HG03060 (cell line): ENCODE data around the gene RUNX2.
"Not testable (repeated sequence)": the region's sequence is repeated elsewhere in the genome, so short reads cannot be mapped to it uniquely, and the experiment has no call there.

Source experiments
- ATAC-seq: cut with Tn5 transposase; IDR thresholded peaks from one replicate; pipeline ENCODE4 v1.9.1; 2021; ENCODE audit warnings: low read depth, moderate number of reproducible peaks; ENCODE audit not compliant: unreplicated experiment

The RUNX2 gene

GRCh38 chr6:45450132-45450531, 122.0 kb downstream of the RUNX2 start:
- ATAC-seq = no peak

DNA sequence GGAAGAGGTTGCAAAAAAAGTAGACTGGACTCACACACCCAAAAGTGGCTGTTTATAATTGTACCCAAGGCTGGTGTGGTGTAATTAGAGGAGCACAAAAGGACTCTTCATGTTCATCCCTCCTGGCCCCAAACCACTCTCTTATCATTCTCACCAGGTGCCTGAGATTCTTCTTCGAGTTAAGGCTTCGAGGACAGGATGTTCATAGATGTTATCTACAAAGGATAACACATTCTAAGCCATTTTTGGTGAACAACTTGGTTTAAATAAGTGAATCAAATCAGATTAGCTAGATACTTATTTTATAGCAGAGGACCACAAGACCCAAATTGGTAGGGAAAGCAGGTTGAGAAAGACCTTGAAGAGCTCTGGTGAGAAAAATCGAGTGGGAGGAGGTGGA, 122.7 kb downstream of the RUNX2 start:
- ATAC-seq = no peak

DNA sequence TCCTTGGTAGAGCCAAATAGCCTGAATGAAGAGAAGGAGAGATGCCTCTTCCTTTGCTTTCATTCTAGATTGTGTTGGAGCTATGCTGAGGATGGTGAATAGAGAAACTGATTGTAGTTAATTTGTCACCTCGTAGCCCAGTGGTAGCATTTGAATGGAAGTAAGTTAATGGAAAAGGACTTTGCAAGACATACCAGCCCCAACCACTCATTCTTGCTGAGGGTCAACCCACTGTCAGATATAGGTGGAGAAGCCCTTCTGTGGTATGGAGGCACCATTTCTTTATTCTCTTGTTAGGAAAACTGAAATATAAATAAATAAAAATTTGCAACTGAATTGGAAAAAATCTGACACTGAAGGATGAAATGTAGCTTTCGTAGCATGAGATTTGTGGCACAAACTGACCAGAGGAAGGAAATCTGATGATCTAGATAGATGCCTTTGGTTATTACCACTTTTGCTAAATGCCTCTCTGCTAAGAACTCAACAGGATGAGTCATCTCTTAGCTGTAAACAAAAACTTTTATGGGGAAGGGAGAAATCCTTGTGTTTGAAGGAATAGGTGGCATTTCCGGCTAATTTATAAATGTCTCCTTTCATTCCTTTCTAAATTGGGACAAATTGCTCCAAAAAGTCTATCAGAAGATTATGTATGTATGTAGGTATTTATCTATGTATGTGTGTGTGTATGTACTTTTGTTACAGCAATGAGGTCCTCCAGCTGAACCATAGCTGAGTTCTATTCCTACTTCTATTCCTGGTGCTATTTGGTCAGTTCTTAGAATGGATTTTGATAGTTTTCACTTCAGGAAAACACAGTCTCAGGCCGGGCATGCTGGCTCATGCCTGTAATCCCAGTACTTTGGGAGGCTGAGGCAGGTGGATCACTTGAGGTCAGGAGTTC, 126.1 kb downstream of the RUNX2 start:
- no peak for ATAC-seq

- ATAC-seq = no peak
These were observed 127.3 kb downstream of the RUNX2 start for GRCh38 chr6:45455408-45455807.

DNA sequence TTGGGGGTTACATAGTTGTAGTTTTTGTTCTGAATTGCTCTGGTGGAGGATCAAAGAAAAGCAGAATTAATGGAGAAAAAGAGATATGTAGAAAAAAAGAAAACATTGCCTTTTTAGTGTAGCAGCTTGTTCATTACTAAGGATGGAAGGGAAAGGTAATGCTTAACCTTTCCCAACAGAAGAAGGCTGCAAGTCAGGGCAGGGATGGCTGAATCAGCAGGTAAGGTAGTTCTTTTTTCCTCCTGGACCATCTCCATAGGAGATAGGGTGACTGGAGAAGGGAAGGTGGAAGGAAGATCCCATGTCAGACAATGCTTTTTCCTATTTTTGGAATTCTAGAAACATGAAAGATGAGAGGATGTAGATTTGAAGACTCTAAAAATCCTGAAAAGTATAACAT, 129.0 kb downstream of the RUNX2 start:
- ATAC-seq = no peak

- ATAC-seq = no peak
These were observed 130.5 kb downstream of the RUNX2 start for GRCh38 chr6:45458672-45459071.

DNA sequence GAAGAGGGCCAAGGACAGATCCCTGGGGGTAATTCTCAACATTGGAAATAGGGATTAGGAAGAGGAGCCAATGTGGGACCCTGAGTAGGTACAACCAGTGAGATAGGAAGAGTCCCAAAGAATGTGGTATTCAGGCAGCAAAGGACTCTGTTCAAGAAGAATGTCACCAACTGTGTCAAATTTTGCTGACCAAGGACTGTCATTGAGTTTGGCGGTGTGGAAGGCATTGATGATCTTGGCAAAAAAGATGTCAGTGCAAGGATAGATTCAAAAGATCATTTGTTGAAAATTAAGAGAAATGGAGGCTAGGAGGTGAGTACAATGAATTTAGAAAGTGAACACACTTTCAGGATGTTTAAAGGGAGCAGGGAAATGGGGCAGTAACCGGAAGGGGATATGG, 132.0 kb downstream of the RUNX2 start:
- no peak for ATAC-seq

- ATAC-seq = no peak
These were observed 133.4 kb downstream of the RUNX2 start for GRCh38 chr6:45461486-45461885.

DNA sequence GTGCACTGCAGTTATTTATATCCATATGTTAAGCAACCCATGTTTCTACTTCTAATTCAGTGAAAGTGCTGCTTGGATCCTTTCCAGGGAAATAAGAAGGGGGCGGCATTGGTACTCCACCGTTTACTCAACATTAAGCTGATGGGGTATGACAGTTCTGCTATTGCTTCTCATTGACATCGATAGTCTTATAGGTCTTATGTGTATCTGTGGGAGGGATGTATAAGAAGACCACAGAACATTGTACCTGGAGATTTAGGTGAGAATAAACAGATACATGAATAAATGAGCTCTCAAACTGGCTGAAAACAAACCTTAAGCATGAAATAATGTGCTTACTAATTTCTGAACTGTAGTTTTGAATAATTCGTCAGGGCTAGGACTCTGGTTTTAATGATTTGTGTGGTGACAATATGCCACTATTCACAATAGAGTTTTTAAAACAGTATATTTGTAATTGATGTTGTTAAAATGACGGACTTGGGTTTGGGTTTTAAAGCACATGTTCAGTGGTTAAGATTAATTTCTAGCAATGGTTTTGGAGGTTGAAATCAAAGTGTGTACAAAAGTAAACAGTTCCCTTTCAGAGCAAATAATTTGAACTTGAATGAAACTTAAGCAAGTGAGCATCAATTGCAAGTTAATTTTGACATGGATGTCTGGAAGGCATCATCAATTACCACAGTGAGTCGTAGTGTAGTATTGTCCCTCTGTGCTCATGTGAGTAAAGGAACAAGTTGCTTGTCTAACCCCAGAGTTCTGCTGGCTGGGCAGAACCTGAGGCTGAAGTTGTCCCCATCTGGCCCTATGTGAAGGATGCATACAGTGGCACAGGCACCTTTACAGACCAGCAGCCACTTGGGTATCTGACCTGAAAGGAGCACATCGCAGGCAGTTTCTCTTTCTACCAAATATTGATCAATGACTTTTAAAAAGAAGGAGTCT, 134.3 kb downstream of the RUNX2 start:
- no peak for ATAC-seq

DNA sequence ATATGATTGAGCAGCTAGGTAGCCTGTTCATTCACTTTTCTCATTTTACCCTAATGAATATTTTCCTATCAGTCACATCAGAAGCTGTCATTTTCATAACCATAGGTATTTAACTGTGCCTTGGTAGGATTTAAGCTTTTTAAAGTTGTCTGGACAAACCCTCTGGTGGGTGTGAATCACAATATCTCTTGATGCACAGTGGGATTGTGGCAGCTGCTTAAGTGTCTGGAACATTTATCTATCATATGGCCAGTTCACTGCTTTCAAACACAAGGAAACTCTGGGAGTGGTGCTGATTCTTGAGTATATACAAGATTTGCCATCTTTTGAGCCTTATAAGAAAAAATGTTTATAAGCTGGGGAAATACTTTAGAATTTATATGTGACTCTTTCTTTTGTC, 136.6 kb downstream of the RUNX2 start:
- ATAC-seq = no peak

- no peak for ATAC-seq
These were observed 138.6 kb downstream of the RUNX2 start for GRCh38 chr6:45466686-45467085.

DNA sequence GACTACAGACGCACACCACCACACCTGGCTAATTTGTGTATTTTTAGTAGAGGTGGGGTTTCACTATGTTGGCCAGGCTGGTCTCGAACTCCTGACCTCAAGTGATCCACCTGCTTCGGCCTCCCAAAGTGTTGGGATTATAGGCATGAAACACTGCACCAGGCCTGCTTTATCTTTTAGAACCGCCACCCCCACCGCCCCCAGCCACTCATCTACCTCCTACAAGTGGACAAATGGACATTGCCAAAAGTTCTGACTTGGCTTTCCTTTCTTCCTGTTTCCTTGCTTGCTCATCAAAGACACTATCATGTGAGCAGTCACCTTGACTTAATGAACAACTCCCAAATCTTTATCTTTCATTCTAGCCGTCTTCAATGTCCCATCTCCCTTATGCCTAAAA, 139.3 kb downstream of the RUNX2 start:
- ATAC-seq = not testable (repeated sequence)

- ATAC-seq = no peak
These were observed 139.7 kb downstream of the RUNX2 start for GRCh38 chr6:45467853-45468252.

GRCh38 chr6:45469663-45470062, 141.5 kb downstream of the RUNX2 start:
- no peak for ATAC-seq

- ATAC-seq = no peak
These were observed 142.1 kb downstream of the RUNX2 start for GRCh38 chr6:45470131-45470738.

GRCh38 chr6:45472382-45472781, 144.3 kb downstream of the RUNX2 start:
- no peak for ATAC-seq

DNA sequence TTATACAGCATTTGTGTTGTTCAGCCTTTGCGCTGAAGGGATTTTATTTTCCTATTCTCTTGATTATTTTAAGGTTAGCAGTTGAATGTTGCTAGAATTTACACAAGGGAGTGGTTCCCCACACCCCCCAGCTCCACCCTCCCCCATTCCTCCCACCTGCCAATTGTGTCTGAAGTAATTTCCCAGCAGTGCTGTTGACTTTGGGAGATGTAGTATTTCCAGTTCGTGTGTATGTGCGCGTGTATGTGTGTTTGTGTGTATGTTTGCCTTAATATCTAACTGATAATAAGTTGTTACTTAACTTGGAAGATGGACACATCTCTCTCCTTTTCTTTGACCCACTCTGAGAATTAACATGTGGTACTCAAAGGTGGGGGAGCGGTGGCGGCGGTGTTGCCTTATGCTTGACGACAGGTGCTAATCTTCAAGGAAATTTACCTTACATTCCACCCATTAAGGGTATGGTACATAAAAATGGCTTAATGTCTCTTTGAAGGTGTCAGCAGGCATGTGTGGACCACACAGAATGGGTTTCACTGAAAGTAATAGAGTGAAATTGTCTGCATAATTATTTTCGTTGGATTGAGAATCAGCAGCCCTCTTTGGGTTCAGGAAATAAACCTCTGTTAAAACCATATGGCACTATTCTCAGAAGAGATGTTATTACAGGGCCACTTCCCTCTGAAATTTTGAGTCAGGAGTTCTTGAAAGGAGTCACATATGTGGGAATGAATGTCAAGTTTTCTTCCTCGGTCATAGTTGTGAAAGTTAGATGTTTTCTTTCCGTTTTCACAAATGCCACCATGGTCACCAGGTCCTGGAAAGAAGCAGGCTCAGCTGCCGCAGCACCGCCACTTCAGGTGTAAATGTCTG, 145.2 kb downstream of the RUNX2 start:
- ATAC-seq = no peak

GRCh38 chr6:45474376-45474775, 146.2 kb downstream of the RUNX2 start:
- ATAC-seq = no peak

GRCh38 chr6:45476341-45476740, 148.2 kb downstream of the RUNX2 start:
- ATAC-seq = no peak

DNA sequence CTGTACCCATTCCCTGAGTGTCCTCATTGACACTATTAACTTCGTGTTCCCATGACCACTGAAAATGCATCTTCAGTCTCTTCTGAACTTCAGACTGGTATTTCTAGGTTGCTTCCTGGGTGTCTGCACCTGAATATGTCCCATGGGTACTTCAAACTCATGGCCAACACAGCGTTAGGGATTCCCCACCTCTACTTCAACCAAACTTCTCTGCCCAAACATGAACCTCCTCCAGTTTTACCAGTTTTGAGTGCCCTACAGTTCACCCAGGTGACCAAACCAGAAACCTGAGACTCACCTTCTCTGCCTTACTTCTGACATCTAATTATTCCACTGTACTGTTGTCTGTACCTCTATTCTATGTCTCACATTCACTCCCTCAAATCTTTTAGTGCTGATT, 149.1 kb downstream of the RUNX2 start:
- no peak for ATAC-seq
